Middle frontal gyrus (tissue), 1 donor: ENCODE measurements around the gene ADGRD1.

ENCODE experiments used
- DNase-seq: peaks from one replicate; pipeline ENCODE4 v3.0.0-alpha.2; 2015; ENCODE audit warnings: low spot score; ENCODE audit errors: extremely low spot score

The ADGRD1 gene

GRCh38 chr12:131021154-131021541 lies 67.4 kb downstream of the ADGRD1 start:
- DNase-seq, result no peak

DNA sequence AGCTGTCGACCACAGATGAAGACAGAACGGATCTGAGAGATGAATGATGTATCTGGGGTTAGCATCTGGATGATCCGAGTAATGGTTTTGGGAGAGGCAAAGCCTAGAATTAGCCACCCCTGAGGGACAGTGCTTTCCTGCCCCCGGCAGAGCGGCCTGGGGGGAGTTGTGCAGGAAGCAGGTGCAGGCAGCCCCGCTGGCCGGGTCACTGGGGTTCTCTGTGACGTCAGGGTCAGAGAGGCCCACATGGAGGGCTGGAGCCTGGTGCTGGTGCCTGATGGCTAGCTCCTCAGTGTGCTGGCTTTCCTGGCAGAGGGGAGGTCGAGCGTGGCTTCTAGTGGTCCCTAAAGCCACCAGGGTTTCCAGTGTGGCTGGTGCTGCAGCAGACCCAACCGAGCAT lies 70.3 kb downstream of the ADGRD1 start:
- no peak for DNase-seq

DNA sequence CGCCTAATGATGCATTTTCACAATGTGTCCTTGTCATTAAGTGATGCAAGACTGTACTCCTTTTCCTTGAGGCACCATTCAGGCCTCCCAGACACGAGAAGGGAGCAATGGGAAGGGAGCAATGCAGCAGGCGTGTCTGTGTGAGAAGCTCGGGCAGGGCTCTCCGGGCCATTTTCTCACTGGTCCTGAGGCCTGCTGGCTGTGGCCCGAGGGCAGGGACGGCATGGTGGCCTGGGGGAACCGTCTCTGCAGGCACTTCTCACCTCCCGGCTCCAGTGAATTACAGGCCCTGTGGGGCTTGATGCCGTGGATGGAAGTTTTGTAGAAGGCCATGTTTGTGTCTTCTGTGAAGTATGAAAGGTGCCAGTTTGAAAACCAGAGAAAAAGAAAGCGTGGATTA lies 71.0 kb downstream of the ADGRD1 start:
- DNase-seq, result no peak

DNA sequence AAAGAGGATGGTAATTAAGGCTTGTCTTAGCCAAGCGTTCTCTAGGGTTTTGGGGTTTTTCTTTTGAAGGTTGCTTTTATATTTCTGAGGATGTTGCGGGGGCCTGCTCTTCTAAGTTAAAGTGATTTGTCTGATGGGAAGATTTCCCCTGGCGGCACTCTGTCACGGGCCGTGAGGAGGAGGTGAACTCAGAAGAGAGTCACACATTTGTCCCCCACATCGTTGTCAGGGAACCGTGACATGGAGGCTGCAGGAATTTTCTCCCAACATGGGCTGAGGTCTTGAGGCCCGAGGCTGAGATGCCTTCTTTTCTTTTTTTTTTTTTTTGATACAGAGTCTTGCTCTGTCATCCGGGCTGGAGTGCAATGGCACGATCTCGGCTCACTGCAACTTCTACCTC lies 71.5 kb downstream of the ADGRD1 start:
- no peak for DNase-seq

GRCh38 chr12:131025939-131026702 lies 72.4 kb downstream of the ADGRD1 start:
- DNase-seq, result no peak

DNA sequence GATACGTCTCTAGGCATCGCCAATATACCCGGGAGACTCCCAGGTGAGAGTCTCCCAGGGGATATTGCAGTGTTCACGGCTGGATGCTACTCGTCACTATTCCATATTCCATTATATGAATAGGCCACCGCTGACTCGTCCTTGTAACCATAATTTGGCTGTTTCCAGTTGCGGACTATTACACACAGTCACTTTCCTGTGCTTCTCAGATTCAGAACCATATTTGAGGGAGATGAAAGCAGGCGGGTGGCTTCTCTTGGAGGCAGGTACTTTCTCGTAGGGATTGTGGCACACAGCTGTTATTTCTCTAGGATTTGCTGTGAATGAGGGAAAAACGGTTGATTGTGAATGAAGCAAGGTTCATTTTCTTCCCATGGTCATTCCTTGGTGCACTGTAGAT lies 73.0 kb downstream of the ADGRD1 start:
- DNase-seq, result no peak

- DNase-seq, result no peak
Observed at GRCh38 chr12:131027264-131027663, 73.6 kb downstream of the ADGRD1 start.

DNA sequence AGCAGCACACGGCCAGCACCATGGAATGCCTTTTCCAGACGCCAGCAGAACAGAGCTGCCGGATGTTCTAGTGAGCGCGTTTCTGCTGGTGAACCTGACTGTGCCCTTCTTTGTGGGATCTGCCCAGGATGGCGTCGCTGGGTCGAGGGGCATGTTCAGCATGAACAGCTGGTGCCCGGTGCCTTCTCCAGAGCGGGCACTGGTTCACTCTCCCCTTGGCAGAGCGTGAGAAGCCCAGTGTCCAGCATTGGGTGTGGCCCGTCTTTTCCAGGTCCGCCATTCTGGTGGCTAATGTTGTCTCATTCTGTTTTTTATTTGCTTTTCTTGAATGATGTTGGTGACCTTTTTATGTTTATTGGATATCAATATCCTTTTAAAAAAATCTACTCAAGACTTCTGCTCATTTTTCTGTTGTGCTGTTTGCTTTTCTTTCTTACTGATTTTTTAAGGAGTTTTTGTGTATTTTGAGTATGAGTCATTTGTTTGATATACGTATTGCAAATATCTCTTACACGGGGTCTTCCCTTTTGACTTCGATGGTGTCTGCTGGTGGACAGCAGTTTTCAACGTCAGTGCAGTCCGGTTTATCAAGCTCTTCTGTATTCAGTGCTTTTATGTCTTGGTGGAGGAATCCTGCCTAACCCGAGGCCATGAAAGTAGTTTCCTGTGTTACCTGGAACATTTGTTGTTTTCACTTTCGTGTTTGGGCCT lies 74.3 kb downstream of the ADGRD1 start:
- DNase-seq, result no peak

GRCh38 chr12:131028587-131029338 lies 75.1 kb downstream of the ADGRD1 start:
- DNase-seq, result no peak

DNA sequence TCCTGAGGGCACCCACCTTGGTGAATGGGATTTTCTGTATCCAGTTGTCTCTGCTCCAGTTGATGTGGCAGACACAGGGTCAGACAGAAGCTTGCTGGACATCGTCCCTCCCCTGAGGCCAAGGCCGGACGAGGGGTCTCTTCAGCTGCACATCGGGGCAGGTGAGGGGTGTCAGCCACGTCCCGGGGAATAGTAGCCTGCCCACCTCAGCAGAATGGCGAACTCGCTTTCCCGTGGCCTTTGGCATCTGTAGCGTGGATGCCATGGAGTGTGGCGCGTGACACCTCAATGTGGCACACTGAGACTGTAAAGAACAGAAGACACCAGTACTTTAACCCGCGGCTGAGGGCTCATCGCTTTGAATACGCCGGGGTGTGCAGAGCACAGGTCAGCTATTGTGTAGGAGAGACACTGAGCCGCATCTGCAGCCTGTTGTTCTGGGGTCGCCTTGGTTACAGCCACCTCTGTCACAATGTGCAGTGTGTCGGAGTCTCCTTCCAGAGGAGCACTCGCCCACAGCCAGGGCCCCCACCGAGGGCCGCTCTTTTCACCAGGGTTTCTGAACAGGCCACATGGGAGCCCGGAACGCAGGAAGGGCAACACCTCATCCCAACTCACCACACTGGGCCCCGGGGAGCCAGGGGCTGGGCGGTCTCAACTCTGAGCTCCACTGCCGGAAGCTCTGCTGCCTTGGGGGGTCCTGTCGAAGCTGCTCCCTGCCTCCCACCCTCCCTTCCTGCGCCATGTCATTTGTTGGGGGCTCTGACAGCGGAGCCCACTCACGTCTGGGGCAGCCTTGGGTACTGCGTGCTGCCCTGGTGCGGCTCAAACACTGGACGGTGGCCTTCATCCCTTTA lies 77.0 kb downstream of the ADGRD1 start:
- DNase-seq, result no peak

DNA sequence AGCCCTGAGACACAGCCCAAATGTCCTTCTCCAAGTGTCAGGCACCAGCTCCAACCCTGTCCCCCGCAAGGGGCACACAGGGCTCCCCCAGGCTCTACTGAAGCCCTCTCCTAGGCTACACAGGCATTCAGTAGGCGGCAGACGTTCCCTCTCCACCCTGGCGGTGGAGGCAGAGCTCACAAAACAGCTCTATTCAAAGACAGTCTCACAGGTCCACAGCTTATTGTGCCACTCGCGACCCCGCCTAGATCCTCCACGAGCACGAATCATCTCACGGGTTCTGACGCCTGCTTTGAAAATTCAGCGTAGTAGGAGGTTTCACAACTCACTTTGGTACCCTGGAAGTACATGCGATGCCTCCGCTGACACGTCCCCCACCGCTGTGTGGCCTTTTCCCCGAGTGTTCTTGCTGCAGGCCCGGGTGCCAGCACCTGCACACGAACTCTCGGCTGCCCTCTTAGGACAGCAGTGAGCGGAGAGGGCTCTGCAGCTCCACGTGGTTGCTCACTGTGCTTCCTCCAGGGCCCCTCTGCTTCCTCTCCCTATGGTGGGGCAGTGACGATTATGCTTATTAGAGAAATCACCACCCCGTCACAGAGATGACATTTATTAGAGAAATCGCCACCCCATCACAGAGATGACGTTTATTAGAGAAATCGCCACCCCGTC lies 78.5 kb downstream of the ADGRD1 start:
- DNase-seq, result no peak

GRCh38 chr12:131033486-131033885 lies 79.8 kb downstream of the ADGRD1 start:
- DNase-seq, result no peak

- no peak for DNase-seq
Observed at GRCh38 chr12:131033886-131034482, 80.3 kb downstream of the ADGRD1 start.

DNA sequence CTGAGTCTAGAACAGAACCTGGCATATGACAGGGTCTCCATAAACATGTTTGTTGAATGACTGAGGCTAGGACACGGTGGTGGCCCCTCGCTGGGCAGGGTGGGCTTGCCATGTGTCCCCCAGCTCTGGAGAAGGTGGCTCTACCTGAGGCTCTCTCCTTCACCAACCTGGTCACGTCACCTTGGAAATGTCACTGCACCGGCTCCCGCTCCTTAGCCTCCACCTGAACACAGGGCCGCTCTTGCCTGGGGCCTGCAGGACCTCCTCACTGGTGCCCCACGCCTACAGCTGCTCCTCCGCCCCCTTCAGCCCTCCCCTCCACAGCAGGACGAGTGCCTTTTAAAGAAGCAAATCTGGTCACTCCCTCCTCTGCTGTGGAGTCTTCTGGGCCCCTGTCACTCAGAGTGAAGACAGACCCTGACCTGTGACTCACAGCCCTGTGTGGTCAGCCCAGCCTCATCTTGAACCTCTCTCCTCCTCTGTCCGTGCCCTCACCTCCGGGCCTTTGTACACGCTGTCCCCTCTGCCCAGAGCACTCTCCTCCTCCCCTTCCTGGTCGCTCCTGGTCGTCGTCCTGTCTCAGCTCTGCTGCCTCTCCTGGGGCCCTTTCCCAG lies 81.0 kb downstream of the ADGRD1 start:
- no peak for DNase-seq

- DNase-seq, result peak; percentile 18
Observed at GRCh38 chr12:131035245-131035681, 81.6 kb downstream of the ADGRD1 start.

- DNase-seq, result no peak
Observed at GRCh38 chr12:131038159-131038558, 84.5 kb downstream of the ADGRD1 start.

GRCh38 chr12:131038961-131039950 lies 85.5 kb downstream of the ADGRD1 start:
- no peak for DNase-seq

DNA sequence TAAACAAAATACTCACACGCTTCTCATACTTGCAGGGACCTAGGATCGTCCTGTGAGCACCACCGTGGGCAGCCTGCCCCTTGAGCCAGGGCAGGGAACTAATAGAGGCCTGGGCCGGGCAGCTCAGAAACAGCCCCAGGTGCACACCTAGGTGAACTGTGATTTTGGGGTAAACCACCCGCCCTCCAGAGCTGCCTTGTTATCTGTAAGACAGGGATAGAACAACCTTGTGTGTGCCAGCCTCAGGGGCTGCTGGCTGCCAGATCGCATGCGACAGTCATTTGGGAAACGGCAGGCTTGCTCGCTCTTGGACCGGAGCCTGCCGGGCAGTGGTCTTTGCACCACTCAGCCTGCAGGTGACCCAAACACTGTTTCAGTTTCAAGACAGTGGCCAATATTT lies 86.8 kb downstream of the ADGRD1 start:
- DNase-seq, result no peak
